Stimulated activated CD4-positive, alpha-beta T cell treated with anti-CD3 and anti-CD28 coated beads, TNF-alpha, amount 100 ng/mL, for 48 hours (primary cell): Measurements from ENCODE around the gene PAIP2.
"Not testable (repeated sequence)": the region's sequence is repeated elsewhere in the genome, so short reads cannot be mapped to it uniquely, and the experiment has no call there.

ENCODE experiments used
- DNase-seq, 3 donors: peaks; one replicate each; pipeline ENCODE4 v3.0.0-alpha.2; 2020; ENCODE audit warnings: low read depth in 3 of 3

Gene PAIP2, protein sequence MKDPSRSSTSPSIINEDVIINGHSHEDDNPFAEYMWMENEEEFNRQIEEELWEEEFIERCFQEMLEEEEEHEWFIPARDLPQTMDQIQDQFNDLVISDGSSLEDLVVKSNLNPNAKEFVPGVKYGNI

DNA sequence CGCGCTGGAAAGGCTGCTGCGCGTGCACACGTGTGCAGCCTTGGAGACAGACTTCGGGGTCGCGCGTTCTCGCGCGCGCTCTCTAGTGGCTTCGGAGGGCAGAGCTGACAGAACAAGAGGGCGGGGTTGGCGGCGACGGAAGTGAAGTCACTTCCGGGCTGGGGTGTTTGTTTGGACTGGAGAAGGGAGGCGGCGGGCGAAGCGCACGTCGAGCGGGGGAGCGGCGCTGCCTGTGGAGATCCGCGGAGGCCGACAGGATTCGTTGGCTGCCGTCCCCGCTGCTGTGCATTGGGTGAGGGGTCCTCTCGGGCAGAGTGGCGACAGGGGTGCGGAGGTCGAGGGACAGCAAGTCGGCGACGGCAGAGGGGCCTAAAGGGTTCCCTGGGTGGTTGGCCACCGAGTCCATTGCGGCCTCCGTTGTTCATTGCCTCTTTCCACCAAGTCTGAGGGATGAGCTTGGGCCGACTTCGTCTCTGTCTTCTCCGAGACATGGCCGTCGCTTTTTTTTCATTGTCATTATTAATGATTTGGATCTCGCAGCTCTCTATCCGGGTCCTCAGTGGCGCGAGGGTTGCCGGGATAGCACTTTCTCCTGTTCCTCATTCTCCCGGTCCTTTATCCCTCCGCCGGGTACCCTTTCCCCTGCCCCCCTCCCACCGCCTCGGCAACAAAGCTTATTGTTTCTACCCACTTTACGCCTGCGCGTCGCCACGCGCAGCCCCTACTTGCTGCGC lies at the start of gene PAIP2:
Gene PAIP2, plus strand, starts transcription at position 166 of the 734 bp plus-strand sequence. CDS start 21,931 bp downstream, outside the sequence.
- DNase-seq: peak; percentile 94 to 96 (median 96)

DNA sequence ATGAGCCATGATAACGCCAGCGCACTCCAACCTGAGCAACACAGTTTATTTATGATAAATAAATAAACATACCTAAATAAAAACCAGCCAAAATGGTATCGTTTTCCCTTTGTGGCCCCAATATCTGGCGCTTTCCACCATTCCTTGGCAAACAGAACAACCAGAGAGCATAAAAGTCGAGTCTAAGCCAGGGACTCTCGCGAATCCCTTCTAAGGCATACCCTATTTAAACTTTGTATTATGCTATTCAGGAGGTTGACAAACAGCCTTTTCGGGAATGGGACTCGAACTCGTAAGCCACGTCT lies 48.5 kb upstream of the PAIP2 start:
- DNase-seq: no peak

DNA sequence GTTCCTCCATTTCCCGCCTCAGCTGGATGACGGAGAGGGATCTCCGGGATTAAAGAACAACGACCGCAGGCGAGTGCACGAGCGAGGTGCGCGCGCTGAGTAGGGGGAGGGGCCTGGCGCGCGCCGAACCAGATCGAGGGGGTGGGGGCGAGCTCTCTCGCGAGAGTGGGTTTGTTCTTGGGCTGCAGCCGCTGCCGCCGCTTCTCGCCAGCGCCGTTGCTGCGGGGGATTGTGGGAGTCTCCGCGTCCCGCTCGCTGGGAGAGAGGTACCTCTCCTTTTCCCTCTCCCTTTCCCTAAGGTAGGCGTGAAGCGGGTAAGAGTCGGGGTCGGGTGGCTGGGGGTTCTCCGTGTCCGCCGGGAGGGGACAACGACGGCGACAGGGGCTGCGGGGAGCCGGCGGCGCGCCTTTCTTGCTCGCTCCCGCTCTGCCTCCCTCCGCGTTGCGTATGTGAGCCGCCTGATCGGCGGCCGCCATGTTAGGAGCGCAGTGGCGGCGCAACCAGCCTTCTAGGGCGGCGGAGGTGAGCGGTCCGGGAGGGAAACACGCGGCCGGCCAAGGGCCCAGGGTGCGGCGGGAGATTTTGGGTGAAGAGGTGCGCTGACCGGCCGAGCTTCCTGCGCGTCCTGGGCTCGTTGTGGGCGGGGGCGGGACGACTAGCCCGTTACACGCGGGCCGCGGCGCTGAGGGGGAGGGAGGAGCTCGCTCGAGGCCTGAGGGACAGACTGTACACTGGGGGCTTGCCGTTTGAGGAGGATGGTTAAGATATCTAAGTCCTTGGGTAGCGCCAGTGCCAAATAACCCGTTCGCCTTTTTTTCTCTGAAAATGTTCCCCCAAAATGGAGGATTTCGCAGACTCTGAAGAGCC lies 47.9 kb upstream of the PAIP2 start, which contains the start of gene MATR3:
Gene MATR3, plus strand, starts transcription at position 234 of the 867 bp plus-strand sequence. CDS start 13,676 bp downstream, outside the sequence.
- peak; percentile 88 to 94 (median 89) for DNase-seq

DNA sequence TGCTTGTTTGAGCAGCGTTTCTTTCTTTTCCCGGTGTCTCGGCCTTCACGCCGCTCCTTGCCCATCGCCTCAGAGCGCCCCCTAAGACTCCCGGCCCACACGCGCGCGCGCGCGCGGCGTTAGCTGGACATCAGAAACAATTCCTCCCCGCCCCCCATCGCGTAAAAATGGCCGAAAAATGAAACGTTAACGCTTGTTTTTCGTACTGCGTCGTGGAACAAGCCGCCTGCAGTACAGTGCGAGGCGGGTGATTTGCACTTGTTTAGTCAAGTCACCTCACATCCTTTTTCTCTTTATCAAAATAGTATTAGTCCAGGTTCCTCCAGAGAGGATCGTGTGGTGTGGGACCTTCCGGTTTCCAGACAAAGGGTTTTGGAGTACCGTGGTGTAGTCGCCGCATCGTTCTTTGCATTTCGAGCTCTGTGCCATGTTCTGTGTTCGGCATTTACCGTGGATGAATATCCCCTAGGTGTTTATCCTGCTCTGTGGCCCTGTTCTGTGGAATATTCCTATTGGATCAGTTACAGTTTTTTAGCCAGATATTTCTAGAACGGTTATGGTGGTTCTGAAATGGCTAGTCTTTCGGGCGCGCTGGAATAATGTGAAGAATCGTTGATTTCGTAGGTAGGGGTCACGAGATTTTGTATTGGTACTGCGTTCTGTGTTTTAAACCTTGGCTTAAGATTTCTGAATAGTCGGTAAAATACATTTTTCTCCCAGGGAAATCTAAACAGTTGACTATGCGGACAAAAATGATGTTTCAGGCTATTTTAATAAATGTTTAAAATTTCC lies 47.1 kb upstream of the PAIP2 start:
- DNase-seq: peak in 1 of 3 donors; percentile 27

DNA sequence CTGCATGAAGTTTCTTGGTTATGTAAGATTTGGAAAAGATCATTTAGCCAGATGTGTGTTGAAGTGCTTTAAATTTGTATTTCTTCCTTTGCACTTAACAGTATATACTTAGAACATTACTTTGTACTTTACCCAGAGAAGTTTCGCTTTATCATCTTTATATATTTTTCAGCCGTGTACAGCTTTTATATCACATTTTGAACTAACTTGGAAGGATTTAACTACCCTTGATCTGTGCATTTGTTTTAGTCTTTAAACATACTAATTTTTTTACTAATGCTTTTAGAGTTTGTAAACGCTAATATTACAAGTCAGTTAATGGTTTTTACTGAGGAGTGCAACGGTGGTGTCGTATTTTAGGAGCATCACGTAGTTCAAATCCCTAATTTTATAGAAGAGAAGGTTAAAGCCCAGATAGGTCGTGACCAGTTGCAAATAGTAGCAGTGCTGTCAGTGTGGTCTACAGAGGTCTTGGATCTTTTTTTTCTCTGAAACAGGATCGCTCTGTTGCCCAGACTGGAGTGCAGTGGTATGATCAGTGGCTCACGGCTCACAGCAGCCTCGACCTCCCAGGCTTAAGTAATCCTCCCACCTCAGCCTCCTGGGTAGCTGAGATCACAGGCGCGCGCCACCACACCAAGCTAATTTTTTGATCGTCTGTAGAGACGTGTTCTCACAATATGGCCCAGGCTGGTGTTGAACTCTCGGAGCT lies 46.2 kb upstream of the PAIP2 start:
- DNase-seq: no peak

DNA sequence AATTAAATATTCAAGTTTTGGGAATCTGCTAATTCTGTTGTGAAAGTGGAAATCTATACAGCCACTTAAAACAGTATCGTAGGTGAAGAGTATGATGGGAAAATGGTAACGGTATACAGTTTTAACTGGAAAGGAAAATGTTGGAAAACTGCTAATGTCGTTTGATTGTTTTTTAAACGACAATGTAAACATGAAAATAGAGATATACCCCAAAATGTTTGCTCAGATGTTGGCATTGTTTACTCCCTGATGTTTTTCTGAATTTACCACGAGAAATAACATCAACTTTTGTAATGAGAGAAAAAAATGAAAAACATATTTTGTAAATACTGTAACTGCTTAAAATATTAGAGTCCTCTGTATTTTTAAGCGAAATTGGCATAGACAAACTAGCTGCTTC lies 45.5 kb upstream of the PAIP2 start:
- DNase-seq: no peak

DNA sequence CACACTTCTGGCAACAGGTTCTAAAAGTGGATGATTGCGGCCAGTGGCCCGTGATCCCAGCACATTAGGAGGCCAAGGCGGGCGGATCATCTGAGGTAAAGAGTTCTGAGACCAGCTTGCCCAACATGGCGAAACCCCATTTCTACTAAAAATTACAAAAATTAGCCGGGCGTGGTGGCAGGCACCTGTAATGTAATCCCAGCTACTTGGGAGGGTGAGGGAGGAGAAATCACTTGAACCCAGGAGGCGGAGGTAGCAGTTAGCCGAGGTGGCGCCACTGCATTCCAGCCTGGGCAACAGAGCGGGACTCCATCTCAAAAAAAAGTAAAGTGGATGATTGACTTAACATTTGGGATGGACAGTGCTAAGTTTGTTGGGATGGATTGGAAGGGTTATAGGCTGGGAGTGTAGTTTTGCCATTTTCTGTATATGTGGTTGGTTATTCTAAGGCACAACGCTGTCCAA lies 44.8 kb upstream of the PAIP2 start:
- DNase-seq: no peak

DNA sequence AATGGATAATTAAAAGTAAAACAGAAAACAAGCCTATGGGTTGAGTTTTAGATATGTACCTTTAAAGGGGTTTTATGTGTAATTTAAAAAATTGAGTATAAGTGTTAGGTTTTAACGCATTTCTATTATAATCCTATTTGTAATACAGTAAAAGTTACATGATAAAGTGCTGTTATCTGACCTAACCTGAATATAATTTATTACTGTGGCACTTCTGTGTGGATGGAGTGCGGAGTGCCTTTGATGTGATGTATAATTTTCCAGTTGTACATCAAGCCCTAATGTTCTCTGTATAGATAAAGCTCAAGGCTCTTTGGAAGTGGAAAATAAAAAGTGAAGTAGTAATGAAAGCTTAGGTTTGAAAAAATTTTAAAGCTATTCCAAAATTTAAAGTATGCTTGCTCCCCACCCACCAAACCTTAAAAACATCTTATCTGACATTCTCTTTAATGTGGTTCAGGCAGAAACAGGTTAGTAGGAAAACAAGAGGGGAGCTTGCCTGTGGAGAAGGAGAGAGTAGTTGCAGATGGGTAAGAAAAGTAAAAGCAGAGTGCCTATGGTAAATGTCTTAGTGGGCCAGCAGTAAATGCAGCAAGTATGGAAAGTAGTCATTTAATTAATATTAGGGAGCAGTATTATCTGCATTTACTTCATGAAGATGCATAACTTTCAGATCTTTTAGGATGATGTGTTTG lies 44.1 kb upstream of the PAIP2 start:
- no peak for DNase-seq

DNA sequence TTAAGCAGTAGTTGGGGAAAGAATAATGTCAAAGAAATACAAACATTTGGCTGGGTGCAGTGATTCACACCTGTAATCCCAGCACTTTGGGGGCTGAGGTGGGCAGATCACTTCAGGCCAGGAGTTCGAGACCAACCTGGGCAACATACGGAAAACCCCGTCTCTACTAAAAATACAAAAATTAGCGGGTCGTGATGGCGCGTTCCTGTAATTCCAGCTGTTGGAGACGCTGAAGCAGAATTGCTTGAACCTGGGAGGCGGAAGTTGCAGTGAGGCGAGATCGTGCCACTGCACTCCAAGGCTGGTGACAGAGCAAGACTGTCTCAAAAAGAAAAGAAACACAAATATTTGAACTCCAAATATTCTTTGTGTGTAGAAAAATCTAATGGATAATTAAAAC lies 43.4 kb upstream of the PAIP2 start:
- no peak for DNase-seq

DNA sequence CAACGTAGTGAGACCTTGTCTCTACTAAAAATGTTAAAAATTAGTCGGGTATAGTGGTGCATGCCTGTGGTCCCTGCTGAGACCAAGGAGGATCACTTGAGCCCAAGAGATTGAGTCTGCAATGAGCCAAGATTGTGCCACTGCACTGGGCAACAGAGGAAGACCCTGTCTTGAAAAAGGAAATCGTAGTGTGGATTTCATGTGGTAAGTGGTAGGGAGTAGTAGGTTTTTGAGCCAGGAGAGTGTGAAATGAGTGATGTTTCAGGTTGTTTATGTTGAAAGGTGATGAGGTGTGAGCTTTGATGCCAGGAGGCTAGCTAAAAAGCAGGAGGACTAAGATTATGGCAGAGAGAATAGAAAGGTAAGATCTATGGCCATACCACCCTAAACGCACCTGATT lies 42.2 kb upstream of the PAIP2 start:
- no peak for DNase-seq

DNA sequence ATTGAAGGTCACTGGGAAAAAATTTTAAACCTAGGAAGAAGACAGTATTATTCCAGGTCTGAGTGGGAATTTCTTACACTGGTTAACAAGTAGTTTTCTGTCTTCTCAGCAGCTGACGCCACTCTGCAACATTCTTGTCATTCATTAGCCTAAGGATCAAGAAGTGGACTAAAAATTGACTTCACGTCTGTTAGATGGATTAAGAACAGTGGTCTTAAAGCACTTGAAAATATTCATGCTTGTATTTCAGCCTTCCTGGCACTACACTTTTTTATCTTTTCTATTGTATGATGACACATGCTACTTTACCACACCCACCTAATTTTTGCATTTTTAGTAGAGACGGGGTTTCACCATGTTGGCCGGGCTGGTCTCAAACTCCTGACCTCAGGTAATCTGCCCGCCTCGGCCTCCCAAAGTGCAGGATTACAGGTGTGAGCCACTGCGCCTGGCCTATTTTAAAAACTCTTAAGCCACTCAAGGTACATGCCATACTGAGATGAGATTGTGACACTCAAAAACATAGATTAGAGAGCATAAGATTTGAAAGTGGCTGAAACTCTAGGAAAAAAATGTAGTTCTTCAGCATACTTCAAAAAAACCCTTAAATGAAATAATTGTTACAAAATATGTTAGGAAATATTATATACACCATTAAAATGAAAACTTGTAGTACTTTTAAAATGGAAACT lies 39.7 kb upstream of the PAIP2 start:
- no peak for DNase-seq

DNA sequence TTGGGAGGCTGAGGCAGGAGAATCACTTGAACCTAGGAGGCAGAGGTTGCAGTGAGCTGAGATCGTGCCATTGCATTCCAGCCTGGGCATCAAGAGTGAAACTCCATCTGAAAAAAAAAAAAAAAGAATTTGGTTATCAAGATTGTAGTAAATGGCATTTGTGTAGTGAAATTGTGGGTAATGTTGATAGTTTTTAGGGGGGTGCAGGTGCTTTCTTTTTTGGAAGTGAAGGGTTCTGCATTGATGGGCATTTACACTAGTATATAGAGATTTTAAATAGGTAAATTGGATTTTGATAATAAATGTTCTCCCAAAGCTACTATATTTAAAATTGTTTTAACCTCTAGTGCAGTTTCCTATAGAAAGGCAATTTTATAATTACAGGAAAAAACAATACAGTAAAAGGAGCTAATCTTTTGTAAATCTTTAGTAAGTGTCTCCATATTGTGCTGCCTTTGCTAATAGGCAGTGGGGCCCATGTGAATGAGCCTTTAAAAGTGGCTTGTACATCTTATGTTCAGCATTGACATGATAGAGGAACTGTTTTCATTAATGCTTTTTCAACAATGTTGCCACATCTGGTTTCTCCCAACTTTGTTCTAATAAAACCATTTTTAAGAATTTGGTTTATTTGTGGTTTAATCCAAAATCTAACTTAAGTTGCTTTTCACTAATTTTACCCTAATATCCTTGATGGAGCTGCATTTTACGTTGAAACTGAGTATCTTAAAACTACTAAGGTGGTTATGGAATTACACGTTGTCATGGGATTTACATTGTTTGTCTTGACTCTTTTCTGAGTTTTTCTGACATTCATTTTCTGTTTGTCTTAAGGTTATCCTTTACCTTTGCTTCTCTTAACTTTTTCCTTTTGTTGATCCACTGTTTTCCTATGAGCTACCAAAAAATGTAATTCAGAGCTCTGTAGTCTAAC lies 37.0 kb upstream of the PAIP2 start:
- no peak for DNase-seq

DNA sequence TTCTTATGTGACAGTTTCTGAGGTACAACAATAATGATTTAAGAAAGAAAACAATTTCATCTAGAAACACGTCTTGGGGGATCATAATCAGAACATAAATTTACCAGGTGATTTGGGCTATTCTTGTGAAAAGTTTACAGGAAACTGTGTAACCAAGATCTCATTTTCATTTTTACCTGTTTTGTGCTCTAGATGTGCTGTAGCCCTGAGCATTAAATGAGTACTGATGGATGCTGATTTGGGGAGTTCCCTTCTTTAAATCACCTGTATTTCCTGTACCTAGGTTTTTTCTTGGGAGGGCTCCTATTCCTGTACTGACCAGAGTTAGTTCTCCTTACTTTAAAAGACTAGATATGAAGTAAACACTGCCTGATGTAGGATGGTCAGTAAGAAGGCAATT lies 35.5 kb upstream of the PAIP2 start:
- no peak for DNase-seq

DNA sequence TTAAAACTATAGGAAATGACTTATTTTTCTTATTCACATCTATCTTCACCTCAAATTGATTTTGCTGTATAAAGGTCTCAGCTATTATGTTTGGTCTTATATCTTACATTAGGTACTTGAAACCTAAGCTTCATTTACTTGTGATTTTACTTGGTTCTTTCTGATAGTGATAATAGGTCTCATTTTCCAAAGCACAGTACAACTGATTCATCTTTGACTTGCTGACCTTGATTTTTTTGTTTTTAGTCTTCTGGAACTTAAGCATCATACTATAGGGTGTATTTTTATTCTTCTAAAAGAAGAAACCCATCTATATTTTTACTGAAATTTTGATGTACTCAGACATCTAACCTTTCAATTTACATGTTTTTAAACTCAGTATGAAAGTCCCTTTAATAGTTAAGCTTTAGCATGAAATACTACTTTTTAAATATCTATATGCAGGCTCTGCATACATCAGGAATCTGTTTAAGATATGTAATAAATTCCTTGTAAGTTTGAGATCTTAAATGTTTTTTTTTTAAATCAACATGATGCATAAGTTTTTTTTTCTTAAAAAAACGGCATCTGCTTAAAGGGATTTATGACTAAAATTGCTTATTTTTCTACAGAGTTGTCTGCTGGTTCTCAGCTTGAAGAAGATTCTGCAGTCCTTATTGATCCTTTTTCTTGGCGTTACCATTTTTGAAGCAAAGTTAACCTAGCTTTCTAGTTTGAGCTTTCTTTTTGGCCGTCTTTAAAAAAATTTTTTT lies 34.9 kb upstream of the PAIP2 start:
- DNase-seq: no peak

DNA sequence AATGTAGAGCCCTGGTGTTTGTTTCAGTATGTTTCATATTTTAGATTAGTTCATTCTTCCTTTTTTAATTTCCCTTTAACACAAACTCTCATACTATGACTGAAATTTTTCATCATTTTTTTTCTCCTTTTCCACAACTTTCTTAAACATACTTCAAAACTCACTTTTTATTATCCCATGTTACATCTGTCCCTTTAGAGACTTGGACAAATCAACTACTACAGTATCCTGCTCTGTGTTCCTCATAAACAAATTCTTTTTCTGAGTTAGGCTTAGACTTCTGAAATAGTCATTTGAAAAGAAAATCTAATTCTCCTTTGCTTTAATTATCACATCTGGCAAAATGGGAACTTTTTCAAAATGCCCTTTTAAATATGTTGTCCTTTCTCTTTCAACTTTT lies 32.9 kb upstream of the PAIP2 start:
- DNase-seq: no peak

DNA sequence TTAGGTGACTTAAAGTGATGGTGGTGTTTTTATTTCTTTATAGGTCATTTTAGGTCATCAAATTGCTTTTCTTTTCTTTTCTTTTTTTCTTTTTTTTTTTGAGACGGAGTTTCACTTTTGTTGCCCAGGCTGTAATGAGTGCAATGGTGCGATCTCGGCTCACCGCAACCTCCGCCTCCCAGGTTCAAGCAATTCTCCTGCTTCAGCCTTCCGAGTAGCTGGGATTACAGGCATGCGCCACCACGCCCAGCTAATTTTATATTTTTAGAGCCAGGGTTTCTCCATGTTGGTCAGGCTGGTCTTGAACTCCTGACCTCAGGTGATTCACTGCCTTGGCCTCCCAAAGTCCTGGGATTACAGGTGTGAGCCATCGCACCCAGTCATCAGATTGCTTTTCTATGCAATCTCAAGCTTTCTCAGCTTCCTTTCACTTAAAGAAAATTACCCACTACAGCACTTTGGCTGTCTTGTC lies 30.9 kb upstream of the PAIP2 start:
- not testable (repeated sequence) for DNase-seq

DNA sequence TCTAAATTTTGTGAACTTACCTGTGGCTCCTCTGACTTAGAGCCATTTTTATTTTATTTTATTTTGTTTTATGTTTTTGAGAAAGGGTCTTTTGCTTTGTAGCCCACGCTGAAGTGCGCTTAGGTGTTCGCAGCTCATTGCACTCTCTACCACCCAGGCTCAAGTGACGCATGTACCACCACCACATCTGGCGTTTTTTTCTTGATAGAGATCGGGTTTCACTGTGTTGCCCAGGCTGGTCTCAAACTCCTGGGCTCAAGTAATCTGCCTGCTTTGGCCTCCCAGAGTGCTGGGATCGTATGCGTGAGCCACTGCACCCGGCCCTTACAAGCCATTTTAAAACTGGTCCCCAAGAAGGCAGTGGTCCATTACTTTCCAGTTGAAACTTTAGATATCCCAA lies 29.6 kb upstream of the PAIP2 start:
- DNase-seq: no peak

DNA sequence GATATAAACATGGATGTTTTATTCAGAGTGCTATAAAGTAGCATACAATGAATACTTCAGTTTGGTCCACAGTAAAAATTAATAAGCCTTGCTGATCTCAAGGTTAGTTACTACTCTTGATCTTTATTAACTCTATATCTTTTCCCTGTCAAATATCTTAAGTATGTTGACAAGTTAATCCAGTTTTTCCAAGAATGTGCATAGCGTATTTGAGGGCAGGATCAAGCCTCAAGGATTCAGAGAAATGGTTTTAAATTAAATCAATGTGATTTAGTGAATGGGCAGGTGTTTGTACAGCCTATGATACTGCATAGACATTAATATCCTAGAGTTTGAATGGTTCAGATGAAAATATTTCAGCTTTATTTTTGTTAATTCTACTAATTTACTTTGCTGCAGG lies 27.4 kb upstream of the PAIP2 start:
- no peak for DNase-seq
